ENCODE measurements around the gene GPS1. TPM values are rescaled to one million over a fixed set of nuclear protein-coding genes. Genes with fewer than 3 reads are reported as not detected.
A peak's percentile ranks its signal among the peaks of the same experiment; 100 is the strongest.

Gene GPS1
- total and polyA plus RNA-seq, 9 of the 15 experiments (the other 6 are each of a cell fraction or from before 2014, with no cell fraction given), result 3.1 to 167 (median 69.9) TPM

DNA sequence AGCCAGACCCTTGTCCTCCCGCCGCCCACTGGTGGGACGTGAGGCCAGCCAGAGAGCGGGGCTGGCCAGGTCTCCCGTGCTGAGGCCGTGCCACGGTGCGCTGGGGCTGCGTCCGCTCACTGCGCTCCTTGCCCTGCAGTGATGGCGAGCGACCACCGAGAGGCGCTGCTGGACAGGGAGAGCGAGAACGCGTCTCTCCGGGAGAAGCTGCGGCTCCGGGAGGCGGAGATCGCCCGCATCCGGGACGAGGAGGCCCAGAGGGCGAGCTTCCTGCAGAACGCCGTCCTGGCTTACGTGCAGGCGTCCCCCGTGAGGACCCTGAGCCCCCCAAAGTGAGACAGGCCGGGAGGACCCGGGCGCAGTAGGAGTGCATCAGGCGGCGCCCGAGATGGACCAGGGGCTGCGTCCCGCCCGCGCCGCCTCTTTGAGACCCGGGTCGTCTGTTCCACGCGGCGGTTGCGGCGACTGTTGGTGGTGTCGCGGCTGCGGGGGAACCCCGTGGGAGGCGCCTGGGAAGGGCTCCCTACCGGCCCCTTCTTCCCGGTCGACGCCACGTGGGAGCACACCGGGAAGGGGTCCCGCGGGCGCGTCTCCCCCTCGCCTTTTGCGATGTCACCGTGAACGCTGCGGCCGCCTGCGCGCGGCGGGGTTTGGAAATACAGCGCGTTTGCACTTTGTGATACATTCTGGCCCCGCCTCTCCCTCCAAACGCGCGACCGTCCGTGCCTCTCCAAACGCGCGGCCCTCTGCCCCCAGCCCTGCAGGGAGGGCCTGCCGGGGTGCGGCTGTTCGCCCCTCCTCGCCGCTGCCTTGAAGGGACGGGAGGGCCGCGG lies 21.0 kb upstream of the GPS1 start (continued):
- TF ChIP-seq ZNF436 (CRISPR knock-in tag; IDR thresholded peaks at IDR 0.05) (no peak), NCOA6 (IDR thresholded peaks at IDR 0.05) (no peak; the same call in 1 of the 2 replicates), BMI1 (IDR thresholded peaks at IDR 0.05; ENCODE audit: low read length) (no peak), PHTF2 (CRISPR knock-in tag; IDR thresholded peaks at IDR 0.05) (no peak), SMARCE1 (IDR thresholded peaks at IDR 0.05) (no peak), BRCA1 (IDR thresholded peaks at IDR 0.05) (no peak), BRCA1 (CRISPR knock-in tag; IDR thresholded peaks at IDR 0.05) (no peak), ZNF347 (CRISPR knock-in tag; IDR thresholded peaks at IDR 0.05; ENCODE audit: low read depth) (no peak), RBM39 (optimal IDR thresholded peaks at IDR 0.05; ENCODE audit: low read depth, low read length) (no peak), ZBTB8A (IDR thresholded peaks at IDR 0.05; ENCODE audit: partially characterized antibody) (no peak), HSF4 (CRISPR knock-in tag; IDR thresholded peaks at IDR 0.05; ENCODE audit: borderline replicate concordance) (no peak), SLC30A9 (CRISPR knock-in tag; IDR thresholded peaks at IDR 0.05) (no peak), CHCHD3 (CRISPR knock-in tag; IDR thresholded peaks at IDR 0.05) (no peak)
- TF ChIP-seq, protein P1, sequence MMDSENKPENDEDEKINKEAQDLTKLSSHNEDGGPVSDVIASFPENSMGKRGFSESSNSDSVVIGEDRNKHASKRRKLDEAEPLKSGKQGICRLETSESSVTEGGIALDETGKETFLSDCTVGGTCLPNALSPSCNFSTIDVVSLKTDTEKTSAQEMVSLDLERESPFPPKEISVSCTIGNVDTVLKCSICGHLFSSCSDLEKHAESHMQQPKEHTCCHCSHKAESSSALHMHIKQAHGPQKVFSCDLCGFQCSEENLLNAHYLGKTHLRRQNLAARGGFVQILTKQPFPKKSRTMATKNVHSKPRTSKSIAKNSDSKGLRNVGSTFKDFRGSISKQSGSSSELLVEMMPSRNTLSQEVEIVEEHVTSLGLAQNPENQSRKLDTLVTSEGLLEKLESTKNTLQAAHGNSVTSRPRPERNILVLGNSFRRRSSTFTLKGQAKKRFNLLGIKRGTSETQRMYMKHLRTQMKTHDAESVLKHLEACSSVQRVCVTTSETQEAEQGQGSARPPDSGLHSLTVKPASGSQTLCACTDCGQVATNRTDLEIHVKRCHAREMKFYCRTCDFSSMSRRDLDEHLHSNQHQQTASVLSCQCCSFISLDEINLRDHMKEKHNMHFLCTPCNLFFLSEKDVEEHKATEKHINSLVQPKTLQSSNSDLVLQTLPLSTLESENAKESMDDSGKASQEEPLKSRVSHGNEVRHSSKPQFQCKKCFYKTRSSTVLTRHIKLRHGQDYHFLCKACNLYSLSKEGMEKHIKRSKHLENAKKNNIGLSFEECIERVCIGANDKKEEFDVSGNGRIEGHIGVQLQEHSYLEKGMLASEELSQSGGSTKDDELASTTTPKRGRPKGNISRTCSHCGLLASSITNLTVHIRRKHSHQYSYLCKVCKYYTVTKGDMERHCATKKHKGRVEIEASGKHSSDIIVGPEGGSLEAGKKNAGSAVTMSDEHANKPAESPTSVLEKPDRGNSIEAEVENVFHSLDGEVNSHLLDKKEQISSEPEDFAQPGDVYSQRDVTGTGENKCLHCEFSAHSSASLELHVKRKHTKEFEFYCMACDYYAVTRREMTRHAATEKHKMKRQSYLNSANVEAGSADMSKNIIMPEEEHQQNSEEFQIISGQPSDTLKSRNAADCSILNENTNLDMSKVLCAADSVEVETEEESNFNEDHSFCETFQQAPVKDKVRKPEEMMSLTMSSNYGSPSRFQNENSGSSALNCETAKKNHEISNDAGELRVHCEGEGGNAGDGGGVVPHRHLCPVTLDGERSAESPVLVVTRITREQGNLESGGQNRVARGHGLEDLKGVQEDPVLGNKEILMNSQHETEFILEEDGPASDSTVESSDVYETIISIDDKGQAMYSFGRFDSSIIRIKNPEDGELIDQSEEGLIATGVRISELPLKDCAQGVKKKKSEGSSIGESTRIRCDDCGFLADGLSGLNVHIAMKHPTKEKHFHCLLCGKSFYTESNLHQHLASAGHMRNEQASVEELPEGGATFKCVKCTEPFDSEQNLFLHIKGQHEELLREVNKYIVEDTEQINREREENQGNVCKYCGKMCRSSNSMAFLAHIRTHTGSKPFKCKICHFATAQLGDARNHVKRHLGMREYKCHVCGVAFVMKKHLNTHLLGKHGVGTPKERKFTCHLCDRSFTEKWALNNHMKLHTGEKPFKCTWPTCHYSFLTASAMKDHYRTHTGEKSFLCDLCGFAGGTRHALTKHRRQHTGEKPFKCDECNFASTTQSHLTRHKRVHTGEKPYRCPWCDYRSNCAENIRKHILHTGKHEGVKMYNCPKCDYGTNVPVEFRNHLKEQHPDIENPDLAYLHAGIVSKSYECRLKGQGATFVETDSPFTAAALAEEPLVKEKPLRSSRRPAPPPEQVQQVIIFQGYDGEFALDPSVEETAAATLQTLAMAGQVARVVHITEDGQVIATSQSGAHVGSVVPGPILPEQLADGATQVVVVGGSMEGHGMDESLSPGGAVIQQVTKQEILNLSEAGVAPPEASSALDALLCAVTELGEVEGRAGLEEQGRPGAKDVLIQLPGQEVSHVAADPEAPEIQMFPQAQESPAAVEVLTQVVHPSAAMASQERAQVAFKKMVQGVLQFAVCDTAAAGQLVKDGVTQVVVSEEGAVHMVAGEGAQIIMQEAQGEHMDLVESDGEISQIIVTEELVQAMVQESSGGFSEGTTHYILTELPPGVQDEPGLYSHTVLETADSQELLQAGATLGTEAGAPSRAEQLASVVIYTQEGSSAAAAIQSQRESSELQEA (IDR thresholded peaks at IDR 0.05; ENCODE audit: low read depth), result no peak
- TF ChIP-seq, protein P2, sequence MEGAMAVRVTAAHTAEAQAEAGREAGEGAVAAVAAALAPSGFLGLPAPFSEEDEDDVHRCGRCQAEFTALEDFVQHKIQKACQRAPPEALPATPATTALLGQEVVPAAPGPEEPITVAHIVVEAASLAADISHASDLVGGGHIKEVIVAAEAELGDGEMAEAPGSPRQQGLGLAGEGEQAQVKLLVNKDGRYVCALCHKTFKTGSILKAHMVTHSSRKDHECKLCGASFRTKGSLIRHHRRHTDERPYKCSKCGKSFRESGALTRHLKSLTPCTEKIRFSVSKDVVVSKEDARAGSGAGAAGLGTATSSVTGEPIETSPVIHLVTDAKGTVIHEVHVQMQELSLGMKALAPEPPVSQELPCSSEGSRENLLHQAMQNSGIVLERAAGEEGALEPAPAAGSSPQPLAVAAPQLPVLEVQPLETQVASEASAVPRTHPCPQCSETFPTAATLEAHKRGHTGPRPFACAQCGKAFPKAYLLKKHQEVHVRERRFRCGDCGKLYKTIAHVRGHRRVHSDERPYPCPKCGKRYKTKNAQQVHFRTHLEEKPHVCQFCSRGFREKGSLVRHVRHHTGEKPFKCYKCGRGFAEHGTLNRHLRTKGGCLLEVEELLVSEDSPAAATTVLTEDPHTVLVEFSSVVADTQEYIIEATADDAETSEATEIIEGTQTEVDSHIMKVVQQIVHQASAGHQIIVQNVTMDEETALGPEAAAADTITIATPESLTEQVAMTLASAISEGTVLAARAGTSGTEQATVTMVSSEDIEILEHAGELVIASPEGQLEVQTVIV (CRISPR knock-in tag; IDR thresholded peaks at IDR 0.05; ENCODE audit: borderline replicate concordance), result no peak
- TF ChIP-seq, protein P3, sequence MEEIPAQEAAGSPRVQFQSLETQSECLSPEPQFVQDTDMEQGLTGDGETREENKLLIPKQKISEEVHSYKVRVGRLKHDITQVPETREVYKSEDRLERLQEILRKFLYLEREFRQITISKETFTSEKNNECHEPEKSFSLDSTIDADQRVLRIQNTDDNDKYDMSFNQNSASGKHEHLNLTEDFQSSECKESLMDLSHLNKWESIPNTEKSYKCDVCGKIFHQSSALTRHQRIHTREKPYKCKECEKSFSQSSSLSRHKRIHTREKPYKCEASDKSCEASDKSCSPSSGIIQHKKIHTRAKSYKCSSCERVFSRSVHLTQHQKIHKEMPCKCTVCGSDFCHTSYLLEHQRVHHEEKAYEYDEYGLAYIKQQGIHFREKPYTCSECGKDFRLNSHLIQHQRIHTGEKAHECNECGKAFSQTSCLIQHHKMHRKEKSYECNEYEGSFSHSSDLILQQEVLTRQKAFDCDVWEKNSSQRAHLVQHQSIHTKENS (CRISPR knock-in tag; IDR thresholded peaks at IDR 0.05), result no peak
- TF ChIP-seq, protein P4, sequence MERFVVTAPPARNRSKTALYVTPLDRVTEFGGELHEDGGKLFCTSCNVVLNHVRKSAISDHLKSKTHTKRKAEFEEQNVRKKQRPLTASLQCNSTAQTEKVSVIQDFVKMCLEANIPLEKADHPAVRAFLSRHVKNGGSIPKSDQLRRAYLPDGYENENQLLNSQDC (CRISPR knock-in tag; IDR thresholded peaks at IDR 0.05), result 0 out of 2 replicates have a peak, but pooled peaks have one; percentile 24

Measured in K562 (cell line).